Measurements from ENCODE around the gene DAP.
A peak's percentile ranks its signal among the peaks of the same experiment; 100 is the strongest.
"Not testable (repeated sequence)": the region's sequence is repeated elsewhere in the genome, so short reads cannot be mapped to it uniquely, and the experiment has no call there.

DAP gene

DNA sequence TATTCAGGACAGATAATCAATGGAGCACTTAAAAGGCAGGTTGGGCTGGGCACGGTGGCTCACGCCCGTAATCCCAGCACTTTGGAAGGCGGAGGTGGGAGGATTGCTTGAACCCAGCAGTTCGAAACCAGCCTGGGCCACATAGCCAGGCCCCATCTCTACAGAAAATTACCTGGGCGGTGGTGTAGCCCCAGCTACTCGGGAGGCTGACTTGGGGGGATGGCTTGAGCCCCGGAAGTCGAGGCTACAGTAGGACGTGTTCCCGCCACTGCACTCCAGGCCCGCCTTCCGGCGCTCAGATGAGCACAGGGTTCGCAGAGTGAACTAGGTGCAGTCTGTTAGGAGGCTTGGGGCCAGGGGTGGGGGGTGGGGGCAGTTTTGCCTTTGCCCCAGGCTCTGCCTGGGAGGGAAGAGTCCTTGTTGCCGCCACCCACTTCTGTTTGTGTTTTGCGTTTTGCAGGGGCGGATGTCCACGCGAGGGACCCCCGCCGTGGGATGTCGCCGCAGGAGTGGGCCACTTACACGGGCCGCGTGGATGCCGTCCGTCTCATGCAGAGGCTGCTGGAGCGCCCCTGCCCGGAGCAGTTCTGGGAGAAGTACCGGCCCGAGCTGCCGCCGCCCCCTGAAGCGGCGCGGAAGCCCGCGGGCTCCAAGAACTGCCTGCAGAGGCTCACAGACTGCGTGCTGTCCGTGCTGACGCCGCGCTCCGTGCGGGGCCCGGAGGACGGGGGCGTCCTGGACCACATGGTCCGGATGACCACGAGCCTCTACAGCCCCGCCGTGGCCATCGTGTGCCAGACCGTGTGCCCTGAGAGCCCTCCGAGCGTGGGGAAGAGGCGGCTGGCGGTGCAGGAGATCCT, 112.0 kb downstream of the DAP start:
- no peak for DNase-seq

DNA sequence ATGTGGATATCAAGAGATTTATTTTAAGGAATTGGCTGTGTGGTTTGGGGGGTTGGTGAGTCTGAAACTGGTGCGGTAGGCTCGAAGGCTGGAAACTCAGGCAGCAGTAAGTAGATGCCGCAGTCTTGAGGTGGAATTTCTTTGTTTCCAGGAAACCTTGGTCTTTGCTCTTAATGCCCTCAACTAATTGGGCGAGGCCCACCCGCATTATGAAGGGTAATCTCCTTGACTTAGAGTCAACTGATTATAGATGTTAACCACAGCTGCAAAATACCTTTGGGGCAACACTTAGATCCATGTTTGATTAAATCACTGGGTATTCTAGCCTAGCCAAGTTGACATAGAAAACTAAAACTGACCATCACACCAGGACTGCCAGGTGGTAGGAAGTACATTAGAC, 113.4 kb downstream of the DAP start:
- DNase-seq = no peak

DNA sequence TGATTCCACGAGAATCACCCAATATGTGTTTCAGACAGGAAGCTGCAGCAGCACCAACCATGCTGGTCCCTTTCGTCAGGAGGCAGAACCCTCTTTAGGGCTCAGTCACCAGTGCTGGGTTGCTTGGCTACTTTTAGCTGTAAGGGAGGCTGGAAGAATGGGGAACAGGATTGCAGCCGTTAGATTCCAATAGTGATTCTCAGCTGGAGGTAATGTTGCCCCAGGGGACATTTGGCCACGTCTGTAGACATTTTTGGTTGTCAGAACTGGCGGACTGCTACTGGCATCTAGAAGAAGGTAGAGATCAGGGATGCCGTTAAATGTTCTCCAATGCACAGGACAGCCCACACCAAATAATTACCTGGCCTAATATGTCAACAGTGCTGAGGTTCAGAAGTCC, 115.4 kb downstream of the DAP start:
- no peak for DNase-seq

DNA sequence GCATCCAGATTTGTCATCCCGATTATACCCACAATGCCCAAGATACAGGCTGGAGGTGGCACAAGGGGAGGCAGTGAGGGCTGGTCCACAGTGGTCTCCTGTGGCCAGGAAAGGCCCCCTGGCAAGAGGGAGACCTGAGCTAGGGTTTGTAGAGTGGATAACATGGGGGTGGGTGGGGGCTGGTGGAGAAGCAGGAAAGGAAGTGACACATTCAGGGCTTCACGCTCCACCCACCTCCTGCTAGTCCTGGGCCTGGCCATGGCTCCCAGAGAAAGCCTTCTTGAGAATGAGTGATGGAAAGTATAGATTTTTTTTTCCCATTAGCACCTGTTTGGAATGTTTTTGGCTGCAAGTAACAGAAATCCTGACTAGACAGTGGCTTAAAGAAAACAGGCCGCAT, 115.9 kb downstream of the DAP start:
- DNase-seq = no peak

DNA sequence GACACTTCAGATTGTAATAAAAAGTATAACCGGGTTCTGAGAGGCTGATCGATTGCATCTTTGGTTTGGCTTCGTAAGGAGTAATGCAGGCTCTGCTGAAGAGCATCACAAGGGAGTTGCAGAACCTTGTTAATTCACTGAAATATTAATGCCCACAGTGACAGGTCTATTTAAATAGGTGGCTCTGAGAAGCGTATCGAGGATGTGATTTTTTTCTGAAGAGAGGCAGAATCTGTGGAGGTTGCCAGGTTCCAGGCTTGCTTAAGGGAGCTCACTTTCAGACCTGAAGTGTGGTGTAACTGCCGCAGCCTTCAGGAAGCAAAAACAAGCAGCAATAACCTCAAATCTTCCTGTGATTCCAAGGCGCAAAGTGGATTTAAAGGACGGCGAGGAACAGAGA, 116.8 kb downstream of the DAP start:
- no peak for DNase-seq

DNA sequence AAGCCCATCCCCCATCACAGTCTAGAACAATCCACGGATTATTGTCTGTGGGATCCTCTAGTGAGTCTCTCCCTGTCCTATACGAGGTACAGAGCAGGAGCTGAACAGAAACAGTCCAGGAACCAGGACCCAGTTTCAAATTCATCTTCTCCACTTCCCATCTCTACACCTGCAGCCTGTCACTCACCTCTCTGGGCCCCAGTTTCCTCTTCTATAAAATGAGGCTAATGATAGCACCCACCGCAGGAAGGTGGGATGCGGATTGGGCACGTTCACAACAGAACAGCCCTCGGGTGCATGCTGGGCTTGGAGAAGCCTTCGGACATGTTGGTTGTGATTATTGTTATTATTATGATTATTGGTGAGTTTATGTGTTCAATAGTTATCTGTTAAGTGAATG, 118.7 kb downstream of the DAP start:
- DNase-seq = no peak

DNA sequence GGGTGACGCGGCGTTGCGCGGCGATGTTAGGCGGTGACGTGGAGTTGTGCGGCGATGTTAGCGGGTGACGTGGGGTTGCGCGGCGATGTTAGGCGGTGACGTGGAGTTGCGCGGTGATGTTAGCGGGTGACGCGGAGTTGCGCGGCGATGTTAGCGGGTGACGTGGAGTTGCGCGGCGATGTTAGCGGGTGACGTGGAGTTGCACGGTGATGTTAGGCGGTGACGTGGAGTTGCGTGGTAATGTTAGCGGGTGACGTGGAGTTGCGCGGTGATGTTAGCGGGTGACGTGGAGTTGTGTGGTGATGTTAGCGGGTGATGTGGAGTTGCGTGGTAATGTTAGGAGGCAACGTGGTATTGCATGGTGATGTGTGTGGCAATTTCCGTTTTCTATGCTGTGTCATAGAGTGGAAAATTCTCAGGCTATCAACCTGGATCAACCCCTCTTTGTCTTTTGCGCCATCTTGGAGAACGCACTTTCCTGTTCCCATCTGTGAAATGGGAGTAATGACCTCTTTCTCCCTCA, 121.1 kb downstream of the DAP start:
- no peak for DNase-seq

DNA sequence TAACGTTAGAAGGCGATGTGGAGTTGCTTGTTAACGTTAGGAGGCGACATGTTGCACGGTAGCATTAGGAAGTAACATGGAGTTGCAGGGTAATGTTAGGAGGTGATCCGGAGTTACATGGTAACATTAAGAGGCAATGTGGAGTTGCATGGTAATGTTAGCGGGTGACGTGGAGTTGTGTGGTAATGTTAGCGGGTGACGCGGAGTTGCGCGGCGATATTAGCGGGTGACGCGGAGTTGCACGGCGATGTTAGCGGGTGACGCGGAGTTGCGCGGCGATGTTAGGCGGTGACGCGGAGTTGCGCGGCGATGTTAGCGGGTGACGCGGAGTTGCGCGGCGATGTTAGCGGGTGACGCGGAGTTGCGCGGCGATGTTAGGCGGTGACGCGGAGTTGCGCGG, 122.3 kb downstream of the DAP start:
- DNase-seq = not testable (repeated sequence)

DNA sequence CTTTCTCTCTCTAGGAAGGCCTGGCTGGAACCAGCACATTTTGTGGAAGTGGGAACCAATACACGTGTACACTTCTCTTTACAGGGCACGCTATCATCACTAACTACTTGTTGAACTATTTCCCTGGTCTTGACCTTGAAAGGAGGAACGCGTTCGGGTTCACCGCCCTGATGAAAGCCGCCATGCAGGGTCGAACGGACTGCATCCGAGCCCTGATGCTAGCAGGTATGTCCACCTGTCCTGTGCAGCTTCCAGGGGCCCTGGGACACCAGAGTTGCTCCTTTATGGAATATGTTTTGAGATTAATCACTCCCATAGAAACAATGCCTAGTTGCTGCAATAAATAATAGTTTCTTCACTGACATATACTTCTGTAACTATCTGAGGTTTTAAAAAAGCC, 123.1 kb downstream of the DAP start:
- DNase-seq = no peak

DNA sequence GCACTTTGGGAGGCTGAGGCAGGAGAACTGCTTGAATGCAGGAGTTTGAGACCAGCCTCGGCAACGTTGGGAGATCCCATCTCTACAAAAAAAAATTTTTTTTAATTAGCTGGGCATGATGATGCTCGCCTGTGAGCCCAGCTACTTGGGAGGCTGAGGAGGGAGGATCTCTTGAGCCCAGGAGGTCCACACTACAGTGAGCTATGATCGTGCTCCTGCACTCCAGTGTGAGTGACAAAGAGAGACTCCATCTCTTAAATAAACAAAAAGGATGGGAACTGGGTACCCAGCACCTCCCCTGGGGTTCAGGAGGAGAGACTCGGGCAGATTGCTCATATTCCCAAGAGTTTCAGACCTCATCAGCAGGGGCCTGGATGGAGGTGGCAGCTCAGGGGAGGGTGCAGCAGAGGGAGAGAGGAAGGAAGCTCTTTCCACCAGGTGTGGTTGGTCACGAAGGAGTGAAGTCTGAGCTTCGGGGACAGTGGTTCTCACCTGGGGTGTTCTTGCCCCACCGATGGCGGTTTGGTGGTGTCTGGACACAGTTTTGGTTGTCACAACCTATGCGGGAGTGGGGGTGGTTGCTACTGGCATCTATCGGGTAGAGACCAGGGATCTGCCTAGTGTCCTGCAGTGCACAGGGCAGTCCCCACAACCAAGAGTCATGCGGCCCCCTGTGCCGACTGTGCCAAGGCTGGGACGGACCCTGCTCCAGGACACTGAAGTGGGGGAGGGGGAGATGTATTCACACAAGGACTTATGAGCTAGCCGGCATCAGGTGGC, 124.5 kb downstream of the DAP start:
- no peak for DNase-seq

DNA sequence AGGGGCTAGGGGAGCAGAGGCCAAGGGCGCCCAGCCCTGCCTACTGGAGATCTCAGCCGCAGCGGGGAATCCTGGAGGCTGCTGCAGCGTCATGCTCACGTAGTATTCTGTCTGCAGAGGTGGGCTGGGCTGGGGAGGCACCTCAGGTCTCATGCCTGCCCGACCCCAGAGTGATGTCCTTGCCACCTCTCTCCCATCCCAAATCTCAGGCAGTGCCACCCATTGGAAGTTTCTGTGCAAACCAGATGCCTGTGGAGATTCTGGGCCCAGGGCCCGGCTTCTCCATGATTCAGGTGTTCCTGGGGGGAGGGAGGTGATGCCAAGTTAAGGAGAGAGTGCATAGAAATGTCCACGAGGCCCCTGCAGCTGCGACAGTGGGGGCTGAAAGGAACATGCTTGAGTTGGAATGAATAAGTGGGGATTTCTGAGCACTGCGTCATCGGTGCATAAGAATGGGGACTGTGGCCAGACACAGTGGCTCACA, 125.1 kb downstream of the DAP start:
- no peak for DNase-seq

DNA sequence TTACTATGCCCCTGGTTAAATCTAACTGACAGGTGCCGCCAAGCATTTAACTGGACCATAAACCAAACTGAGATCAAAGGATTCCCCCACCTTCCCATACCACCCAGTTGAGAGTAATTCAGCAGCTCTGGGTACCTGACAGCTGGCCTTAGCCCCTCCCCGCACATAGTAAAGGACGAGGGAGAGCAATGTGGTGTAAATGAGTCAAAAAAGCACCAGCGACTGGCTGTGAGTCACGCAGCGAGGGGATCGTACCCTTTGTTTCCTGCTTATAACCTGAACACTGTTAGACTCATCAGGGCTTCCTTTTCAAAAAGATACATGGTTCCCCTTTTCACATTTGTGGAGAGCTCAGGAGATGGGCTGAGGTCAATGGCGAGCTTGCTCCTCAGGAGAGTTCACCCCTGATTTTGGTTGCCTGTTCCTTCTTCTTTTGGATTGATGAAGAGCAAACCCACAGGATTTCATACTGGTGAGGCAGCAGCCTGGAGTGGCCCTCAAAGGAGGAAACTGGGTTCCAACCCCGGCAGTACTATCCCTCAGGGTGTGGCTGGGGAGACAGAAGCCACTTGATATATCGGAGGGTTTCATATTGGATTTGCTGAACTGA, 125.7 kb downstream of the DAP start:
- DNase-seq = peak; percentile 70

DNA sequence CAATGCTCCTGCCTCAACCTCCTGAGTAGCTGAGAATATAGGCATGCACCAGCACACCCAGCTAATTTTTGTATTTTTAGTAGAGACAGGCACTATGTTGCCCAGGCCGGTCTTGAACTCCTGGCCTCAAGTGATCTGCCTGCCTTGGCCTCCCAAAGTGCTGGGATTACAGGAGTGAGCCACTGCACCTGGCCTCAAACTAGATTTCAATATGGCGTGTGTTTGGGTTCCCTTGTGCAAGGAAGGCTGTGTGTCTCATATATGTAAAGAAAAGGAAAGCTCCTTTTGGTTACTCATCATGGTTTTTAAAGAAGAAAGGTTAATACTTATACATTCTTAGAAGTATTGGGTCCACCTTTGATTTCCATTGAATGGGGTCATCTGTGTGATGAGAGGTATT, 126.5 kb downstream of the DAP start:
- no peak for DNase-seq

DNA sequence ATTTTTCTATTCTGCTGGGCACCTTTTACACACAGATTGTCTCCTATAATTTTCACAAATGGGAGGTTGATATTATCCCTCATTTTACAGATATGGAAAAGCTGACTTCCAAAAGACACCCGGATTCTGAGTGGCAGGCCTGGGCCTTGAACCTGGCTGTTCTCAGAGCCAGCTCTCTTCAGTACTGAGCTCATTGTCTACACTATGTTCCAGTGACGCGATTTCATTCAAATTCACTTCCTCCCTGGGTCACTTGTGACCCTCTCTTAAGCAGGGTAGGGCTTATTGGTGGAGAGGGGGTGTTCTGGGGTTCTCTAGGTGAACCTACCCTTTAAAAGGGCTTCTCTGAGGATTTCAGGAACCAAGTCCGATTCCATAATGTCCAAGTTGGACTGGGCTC, 127.0 kb downstream of the DAP start:
- peak; percentile 13 for DNase-seq

DNA sequence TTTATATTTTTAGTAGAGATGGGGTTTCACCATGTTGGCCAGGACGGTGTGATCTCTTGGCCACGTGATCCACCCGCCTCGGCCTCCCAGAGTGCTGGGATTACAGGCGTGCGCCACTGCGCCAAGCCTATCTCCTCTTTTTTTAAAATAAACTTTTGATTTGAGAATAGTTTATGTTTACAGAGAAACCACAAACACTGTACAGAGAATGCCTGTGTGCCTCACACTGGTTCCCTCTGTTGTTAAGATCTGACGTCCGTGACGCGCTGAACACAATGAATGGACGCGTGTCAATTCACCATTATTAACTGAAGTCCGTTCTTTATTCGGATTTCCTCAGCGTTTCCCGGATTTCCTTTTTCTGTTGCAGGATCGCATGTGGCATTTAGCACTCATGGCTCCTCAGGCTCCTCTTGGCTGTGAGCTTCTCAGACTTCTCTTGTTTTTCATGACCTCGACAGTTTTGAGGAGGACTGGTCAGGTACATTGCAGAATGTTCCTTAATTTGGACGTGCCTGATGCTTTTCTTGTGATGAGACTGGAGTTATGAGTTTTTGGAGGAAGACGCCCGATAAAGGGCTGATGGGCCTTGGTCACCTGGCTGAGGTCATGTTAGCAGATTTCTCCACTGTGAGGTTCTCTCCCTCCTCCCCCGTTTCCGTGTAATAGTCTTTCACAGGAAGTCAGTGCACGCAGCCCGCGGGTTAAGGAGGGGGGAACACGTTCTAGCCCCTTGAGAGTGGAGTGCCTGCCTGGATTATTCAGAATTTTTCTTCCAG, 127.6 kb downstream of the DAP start:
- DNase-seq = peak; percentile 44

DNA sequence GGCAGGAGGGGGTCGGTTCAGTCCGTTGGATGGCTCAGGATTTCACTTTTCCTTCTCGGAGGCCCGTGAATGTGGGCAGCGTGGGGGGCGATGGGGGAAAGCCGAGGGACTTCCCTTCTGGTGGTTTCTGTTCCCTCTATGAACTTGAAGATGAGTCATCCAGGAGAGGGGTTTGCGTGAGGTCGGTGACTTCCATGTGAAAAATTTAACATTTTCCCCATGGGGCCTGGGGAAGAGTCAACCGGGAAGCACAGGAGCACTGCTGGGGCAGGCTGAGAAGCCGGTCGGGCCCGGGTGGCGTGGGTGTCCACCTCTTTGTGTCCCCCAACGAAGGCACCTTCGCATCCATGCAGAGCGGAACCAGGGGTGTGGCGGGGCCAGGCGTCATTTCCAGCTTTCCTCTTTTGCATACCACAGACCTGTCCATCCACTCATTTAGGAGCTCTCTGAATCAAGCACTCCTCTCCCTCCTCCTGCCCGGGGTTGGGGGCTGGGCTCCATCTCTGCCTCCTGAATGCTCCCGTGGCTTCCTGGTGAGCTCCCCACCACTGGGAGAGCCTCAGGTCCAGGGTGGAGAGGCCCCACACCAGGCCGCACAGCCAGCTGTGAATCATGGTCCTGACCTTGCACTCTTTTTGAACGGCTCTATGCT, 128.8 kb downstream of the DAP start:
- DNase-seq = peak; percentile 67

DNA sequence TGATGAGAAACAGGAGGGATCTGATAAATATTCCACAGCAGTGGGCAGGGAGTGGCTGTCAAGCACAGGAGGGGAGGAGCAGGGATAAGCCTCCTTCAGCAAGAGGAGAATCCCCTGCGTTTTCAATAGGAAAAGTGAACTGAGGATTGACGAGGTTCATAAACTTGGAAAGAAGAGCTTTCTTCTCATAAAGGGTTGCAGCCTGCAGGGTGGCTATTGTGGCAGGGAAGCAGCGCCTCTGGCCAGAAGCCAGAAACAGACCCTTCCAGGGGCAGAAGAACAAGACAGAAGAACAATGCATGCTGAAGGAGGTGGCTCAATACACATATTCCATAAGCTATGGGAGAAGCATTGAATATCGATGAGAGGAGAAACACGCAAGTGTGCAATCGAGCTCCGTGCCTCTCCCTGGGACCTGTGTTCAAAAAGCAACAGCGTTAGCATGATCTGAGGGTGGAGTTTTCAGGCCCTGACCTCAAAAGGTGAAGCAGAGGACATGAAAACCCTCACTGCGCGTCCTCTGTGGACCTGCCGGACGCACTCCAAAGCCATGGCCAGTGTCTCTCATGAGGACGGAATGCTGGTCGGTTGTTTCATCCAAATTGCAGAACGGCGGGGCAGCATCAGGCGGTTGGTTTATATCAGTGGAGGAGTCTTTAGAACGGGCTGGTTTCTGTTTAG, 129.6 kb downstream of the DAP start:
- DNase-seq = no peak

DNA sequence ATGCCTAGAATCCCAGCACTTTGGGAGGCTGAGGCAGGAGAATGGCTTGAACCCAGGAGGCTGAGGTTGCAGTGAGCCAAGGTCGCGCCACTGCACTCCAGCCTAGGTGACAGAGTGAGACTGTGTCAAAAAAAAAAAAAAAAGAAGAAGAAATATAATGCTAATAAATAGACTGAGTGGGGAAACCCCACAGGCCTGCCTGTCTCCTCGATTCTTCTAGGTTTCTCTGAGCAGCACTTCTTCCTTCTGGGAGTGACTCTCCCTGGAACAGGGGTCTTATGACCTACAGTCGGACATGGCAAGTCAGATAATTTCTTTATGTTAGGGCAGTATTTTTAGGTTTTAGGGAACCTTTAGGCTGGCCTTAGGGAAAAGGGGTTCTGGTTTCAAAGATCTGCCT, 130.3 kb downstream of the DAP start:
- peak; percentile 16 for DNase-seq

DNA sequence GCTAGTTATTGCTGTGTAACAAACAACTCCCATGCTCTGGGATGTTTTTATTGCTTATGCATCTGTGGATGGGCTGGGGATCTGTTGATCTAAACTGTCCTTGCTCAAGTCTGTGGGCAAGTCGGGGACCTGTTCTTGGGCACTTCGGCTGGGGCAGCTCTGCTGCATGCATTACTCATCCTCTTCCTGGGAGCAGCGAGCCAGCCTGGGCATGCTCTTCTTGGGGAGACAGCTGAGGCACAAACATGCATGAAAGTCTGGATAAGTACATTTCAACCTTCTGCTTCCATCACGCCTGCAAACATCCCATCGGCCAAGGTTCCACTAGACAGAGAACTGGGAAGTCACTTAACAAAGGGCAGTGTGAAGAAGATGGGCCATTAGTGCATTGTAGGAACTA, 130.9 kb downstream of the DAP start:
- DNase-seq = no peak

DNA sequence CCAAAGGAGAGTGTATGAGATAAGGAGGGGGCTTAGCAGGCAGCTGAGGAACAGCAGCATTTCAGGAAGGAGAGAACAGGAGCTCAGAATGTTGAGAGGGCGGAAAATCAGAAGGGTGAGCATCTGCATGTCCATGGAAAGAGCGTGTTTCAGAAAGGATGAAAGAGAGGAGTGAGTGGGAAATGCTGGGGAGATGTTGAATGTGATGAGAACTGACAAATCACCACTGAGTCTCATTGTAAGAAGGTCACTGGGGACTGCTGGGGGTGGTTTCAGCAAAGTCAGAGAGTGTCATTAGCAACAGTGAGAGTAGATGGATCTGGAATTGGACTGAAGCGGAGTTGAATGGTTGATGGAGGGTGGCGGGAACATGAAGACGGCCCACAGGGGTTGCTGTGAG, 131.4 kb downstream of the DAP start:
- DNase-seq = no peak
